Measurements from ENCODE around the gene TRAF4.

GRCh38 chr17:28745786-28746411 is 2.1 kb downstream of the TRAF4 start:
- no peak for TF ChIP-seq PATZ1 (CRISPR knock-in tag; IDR thresholded peaks at IDR 0.05; ENCODE audit: borderline replicate concordance)
- TF ChIP-seq POU6F1 (CRISPR knock-in tag; IDR thresholded peaks at IDR 0.05; ENCODE audit: borderline replicate concordance, low read depth), result no peak
- TF ChIP-seq TSHZ2 (CRISPR knock-in tag; IDR thresholded peaks at IDR 0.05), result no peak
- TF ChIP-seq ISL1 (CRISPR knock-in tag; IDR thresholded peaks at IDR 0.05), result no peak
- TF ChIP-seq ZFP3 (CRISPR knock-in tag; IDR thresholded peaks at IDR 0.05), result no peak
- TF ChIP-seq TCF4 (CRISPR knock-in tag; IDR thresholded peaks at IDR 0.05; ENCODE audit: borderline replicate concordance), result no peak
- TF ChIP-seq CSDC2 (CRISPR knock-in tag; IDR thresholded peaks at IDR 0.05), result no peak
- TF ChIP-seq ESRRG (CRISPR knock-in tag; IDR thresholded peaks at IDR 0.05), result no peak
- no peak for TF ChIP-seq TOX (CRISPR knock-in tag; IDR thresholded peaks at IDR 0.05; ENCODE audit: borderline replicate concordance)
- no peak for TF ChIP-seq RARB (CRISPR knock-in tag; IDR thresholded peaks at IDR 0.05)
- no peak for TF ChIP-seq ZC3H10 (CRISPR knock-in tag; IDR thresholded peaks at IDR 0.05)
- TF ChIP-seq OSR1 (CRISPR knock-in tag; IDR thresholded peaks at IDR 0.05), result no peak
- no peak for TF ChIP-seq ZFP30 (CRISPR knock-in tag; IDR thresholded peaks at IDR 0.05)
